ENCODE results near the gene CDK14. TPM values are rescaled to one million over a fixed set of nuclear protein-coding genes. Genes with fewer than 3 reads are reported as not detected.

CDK14 gene
- total and polyA plus RNA-seq, 4 donors = 4.2 to 12.4 (median 7.4) TPM

DNA sequence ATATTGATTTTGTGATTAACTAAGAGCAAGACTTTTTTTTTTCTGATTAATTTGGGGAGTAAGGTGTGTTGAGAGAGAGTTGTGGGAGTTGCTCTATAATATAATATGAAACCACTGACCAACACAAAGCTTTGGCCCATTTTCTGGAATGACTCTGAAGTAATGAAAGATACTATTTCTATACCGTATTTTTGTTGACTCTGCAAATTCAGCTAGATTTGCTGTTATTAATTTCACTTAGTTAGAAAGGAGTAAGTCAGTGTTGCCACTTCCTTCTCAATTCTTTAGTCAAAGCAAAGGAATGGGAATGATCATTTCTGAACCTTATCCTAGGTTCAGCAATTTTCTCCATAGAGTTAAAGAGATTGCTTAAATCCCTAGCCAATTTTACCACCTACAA lies 355.1 kb downstream of the CDK14 start (continued):
- TF ChIP-seq ZBTB33 (IDR thresholded peaks at IDR 0.05) (no peak), HNF4G (IDR thresholded peaks at IDR 0.05) (no peak), FOXA1 (IDR thresholded peaks at IDR 0.05) (no peak), GABPA (IDR thresholded peaks at IDR 0.05 in 1 of 2, conservative IDR thresholded peaks at IDR 0.05 in 1 of 2) (no peak), RXRA (IDR thresholded peaks at IDR 0.05) (no peak)

DNA sequence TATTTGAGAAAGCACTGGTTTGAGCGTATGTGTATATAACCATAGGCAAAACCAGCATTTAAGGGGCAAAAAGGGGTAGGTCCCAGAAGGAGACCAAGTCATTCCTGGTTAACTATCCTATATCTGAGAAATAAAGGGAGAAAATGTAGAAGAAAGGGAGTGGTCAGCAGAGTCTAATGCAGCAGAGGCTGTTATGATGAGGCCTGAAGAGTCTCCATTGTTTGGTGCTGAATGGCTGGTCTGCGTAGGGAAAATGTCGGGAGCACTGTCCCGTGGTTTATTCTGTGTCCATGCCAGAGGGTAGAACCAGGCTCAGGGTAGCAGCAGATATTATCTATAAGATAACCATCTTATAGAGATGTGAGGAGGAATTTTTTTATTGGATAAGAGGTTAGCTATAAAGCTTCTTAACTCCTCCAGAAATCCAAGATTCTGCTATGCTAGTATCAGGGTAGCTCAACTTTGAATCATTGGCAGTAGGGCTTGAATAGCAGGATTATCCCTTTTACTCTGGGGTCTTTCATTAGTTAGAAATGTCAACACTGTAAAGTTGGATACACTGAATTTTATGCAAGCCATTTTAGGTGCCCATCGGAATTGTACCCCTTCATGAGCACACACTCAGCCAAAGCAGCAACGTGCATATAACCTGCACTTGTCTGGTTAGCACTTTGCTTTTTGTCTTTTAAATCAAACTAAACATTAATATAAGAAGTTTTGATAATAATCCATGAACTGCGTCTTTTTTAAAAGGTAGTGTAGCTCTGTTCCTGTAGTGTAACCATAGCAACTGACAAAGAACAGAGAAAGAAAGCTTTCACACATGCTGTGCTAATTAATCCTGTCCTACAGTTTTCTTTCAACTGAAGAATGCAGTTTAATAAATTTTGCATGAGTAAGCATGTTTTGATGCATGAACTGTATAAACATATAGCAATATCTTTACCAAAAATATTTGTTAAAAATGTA lies 356.1 kb downstream of the CDK14 start:
- no peaks in the 10 kb centered on the region for H3K27me3 ChIP-seq (ENCODE audit: control insufficient read depth in 4 of 4, insufficient read depth in 4 of 4, low read length in 3 of 4)
- no peaks in the 10 kb centered on the region for H3K4me1 ChIP-seq (ENCODE audit: control insufficient read depth in 4 of 4, insufficient read depth in 4 of 4, low read length in 3 of 4)
- H3K9ac ChIP-seq (ENCODE audit: low read depth in 1 of 2, low read length in 2 of 2) = no peak overlapping the region
- H3K9me3 ChIP-seq (ENCODE audit: control insufficient read depth in 4 of 4, low read length in 3 of 4) = no peaks in the 10 kb centered on the region
- no peak for DNase-seq (ENCODE audit: low spot score)
- H3K4me3 ChIP-seq (ENCODE audit: low read depth in 1 of 3, low read length in 3 of 3) = no peak overlapping the region
- TF ChIP-seq RAD21 (IDR thresholded peaks at IDR 0.05) = no peak
- no peak for TF ChIP-seq RXRA (IDR thresholded peaks at IDR 0.05)
- TF ChIP-seq FOXA2 (IDR thresholded peaks at IDR 0.05) = no peak
- no peak for TF ChIP-seq SP1 (IDR thresholded peaks at IDR 0.05)
- TF ChIP-seq FOXA1 (IDR thresholded peaks at IDR 0.05) = no peak
- no peak for TF ChIP-seq YY1 (IDR thresholded peaks at IDR 0.05)
- H3K36me3 ChIP-seq (ENCODE audit: control insufficient read depth in 4 of 4, insufficient read depth in 3 of 4, low read depth in 1 of 4, low read length in 3 of 4) = peaks cover 0 to 1% (median 0%) of the 10 kb centered on the region in 4 donors
- no peak overlapping the region for H3K27ac ChIP-seq (ENCODE audit: low read depth in 1 of 2, low read length in 2 of 2)
- WGBS = 92% methylated on average over 7 of the region's 7 CpGs

DNA sequence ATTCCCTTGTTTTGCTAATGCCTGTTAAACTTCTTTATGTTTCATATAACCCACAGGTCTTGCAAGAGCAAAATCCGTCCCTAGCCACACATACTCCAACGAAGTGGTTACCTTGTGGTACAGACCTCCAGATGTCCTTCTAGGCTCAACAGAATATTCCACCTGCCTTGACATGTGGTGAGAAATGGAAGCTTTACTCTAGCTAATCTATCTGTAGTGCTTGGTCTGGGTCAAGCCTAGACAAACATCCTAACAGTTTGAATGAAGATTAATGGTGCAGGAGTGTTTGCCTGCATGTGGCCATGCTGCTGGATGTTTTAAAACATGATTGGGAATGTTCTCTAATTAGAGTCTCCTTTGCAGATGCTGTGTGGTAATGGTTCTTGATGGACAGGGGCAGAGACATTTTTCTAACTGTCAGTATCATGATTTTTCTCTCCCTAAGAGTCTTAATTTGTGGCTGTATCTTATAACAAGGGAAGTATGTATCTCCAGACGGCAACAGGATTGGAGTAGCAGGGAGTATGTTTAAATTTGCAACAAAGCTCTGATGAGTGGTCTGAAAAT lies 359.6 kb downstream of the CDK14 start:
- Histone ChIP-seq H3K27me3 (ENCODE audit: control insufficient read depth in 4 of 4, insufficient read depth in 4 of 4, low read length in 3 of 4) (no peaks in the 10 kb centered on the region), H3K27ac (ENCODE audit: low read depth in 1 of 2, low read length in 2 of 2) (no peak overlapping the region), H3K4me1 (ENCODE audit: control insufficient read depth in 4 of 4, insufficient read depth in 4 of 4, low read length in 3 of 4) (no peaks in the 10 kb centered on the region), H3K9me3 (ENCODE audit: control insufficient read depth in 4 of 4, low read length in 3 of 4) (no peaks in the 10 kb centered on the region), H3K9ac (ENCODE audit: low read depth in 1 of 2, low read length in 2 of 2) (no peak overlapping the region), H3K4me3 (ENCODE audit: low read depth in 1 of 3, low read length in 3 of 3) (no peak overlapping the region), H3K36me3 (ENCODE audit: control insufficient read depth in 4 of 4, insufficient read depth in 3 of 4, low read depth in 1 of 4, low read length in 3 of 4) (peaks cover 0 to 1% (median 0%) of the 10 kb centered on the region in 4 donors)
- 89% methylated on average over 3 of the region's 3 CpGs for WGBS
- TF ChIP-seq, protein P1, sequence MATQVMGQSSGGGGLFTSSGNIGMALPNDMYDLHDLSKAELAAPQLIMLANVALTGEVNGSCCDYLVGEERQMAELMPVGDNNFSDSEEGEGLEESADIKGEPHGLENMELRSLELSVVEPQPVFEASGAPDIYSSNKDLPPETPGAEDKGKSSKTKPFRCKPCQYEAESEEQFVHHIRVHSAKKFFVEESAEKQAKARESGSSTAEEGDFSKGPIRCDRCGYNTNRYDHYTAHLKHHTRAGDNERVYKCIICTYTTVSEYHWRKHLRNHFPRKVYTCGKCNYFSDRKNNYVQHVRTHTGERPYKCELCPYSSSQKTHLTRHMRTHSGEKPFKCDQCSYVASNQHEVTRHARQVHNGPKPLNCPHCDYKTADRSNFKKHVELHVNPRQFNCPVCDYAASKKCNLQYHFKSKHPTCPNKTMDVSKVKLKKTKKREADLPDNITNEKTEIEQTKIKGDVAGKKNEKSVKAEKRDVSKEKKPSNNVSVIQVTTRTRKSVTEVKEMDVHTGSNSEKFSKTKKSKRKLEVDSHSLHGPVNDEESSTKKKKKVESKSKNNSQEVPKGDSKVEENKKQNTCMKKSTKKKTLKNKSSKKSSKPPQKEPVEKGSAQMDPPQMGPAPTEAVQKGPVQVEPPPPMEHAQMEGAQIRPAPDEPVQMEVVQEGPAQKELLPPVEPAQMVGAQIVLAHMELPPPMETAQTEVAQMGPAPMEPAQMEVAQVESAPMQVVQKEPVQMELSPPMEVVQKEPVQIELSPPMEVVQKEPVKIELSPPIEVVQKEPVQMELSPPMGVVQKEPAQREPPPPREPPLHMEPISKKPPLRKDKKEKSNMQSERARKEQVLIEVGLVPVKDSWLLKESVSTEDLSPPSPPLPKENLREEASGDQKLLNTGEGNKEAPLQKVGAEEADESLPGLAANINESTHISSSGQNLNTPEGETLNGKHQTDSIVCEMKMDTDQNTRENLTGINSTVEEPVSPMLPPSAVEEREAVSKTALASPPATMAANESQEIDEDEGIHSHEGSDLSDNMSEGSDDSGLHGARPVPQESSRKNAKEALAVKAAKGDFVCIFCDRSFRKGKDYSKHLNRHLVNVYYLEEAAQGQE (IDR thresholded peaks at IDR 0.05) = no peak
- TF ChIP-seq FOXA2 (IDR thresholded peaks at IDR 0.05) = no peak
- TF ChIP-seq, protein P2, sequence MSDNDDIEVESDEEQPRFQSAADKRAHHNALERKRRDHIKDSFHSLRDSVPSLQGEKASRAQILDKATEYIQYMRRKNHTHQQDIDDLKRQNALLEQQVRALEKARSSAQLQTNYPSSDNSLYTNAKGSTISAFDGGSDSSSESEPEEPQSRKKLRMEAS (IDR thresholded peaks at IDR 0.05) = no peak
- TF ChIP-seq RXRA (IDR thresholded peaks at IDR 0.05) = no peak
- TF ChIP-seq, protein P3, sequence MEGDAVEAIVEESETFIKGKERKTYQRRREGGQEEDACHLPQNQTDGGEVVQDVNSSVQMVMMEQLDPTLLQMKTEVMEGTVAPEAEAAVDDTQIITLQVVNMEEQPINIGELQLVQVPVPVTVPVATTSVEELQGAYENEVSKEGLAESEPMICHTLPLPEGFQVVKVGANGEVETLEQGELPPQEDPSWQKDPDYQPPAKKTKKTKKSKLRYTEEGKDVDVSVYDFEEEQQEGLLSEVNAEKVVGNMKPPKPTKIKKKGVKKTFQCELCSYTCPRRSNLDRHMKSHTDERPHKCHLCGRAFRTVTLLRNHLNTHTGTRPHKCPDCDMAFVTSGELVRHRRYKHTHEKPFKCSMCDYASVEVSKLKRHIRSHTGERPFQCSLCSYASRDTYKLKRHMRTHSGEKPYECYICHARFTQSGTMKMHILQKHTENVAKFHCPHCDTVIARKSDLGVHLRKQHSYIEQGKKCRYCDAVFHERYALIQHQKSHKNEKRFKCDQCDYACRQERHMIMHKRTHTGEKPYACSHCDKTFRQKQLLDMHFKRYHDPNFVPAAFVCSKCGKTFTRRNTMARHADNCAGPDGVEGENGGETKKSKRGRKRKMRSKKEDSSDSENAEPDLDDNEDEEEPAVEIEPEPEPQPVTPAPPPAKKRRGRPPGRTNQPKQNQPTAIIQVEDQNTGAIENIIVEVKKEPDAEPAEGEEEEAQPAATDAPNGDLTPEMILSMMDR (IDR thresholded peaks at IDR 0.05; ENCODE audit: low read depth, low read length, missing input control) = no peak
- TF ChIP-seq SP1 (IDR thresholded peaks at IDR 0.05) = no peak
- no peak for TF ChIP-seq GABPA (IDR thresholded peaks at IDR 0.05 in 1 of 2, conservative IDR thresholded peaks at IDR 0.05 in 1 of 2)
- no peak for TF ChIP-seq FOXA1 (IDR thresholded peaks at IDR 0.05)
- no peak for TF ChIP-seq JUND (IDR thresholded peaks at IDR 0.05)
- TF ChIP-seq HNF4G (IDR thresholded peaks at IDR 0.05) = no peak
- TF ChIP-seq TAF1 (conservative IDR thresholded peaks at IDR 0.05) = no peak
- no peak for TF ChIP-seq YY1 (IDR thresholded peaks at IDR 0.05)
- no peak for TF ChIP-seq RAD21 (IDR thresholded peaks at IDR 0.05)
- TF ChIP-seq, protein P4, sequence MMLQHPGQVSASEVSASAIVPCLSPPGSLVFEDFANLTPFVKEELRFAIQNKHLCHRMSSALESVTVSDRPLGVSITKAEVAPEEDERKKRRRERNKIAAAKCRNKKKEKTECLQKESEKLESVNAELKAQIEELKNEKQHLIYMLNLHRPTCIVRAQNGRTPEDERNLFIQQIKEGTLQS (IDR thresholded peaks at IDR 0.05) = no peak
- TF ChIP-seq HNF4A (conservative IDR thresholded peaks at IDR 0.05) = no peak
- no peak for DNase-seq (ENCODE audit: low spot score)
